Esophagus squamous epithelium (tissue), 5 donors: ENCODE data around the gene LDOC1. TPM values are rescaled to one million over a fixed set of nuclear protein-coding genes. Genes with fewer than 3 reads are reported as not detected.
"Not testable (repeated sequence)": the region's sequence is repeated elsewhere in the genome, so short reads cannot be mapped to it uniquely, and the experiment has no call there.

Experiments used
- DNase-seq: peaks from one replicate; lab custom pipeline; 2025; lab: John Stamatoyannopoulos, UW
- H3K27ac ChIP-seq, 4 donors: fragments of 200-600 bp; sonication (generic); one replicate each; pipeline ENCODE4 v1.5.1; 2016 to 2019; ENCODE audit warnings: mild to moderate bottlenecking in 1 of 4
- H3K27me3 ChIP-seq, 4 donors: fragments of 200-600 bp; sonication (generic); 1 replicate in 3 of 4; 2 replicates in 1 of 4; pipeline versions ENCODE4 v1.5.1 to v1.6.0; 2017 to 2021; ENCODE audit warnings: antibody characterized with exemption in 1 of 4
- H3K36me3 ChIP-seq, 3 donors: fragments of 200-600 bp; sonication (generic); one replicate each; pipeline ENCODE4 v1.5.1; 2016 to 2019
- H3K4me1 ChIP-seq, 3 donors: fragments of 200-600 bp; sonication (generic); one replicate each; pipeline ENCODE4 v1.5.1; 2017 to 2019
- H3K4me3 ChIP-seq, 4 donors: fragments of 200-600 bp; sonication (generic); 1 replicate in 3 of 4; 2 replicates in 1 of 4; pipeline ENCODE4 v1.5.1; 2016 to 2019; ENCODE audit warnings: mild to moderate bottlenecking in 2 of 4, moderate library complexity in 1 of 4
- H3K9me3 ChIP-seq, 3 donors: fragments of 200-600 bp; sonication (generic); one replicate each; pipeline ENCODE4 v1.5.1; 2016 to 2019
- POLR2A ChIP-seq, 4 donors: fragments of 450-650 bp; IDR thresholded peaks; one replicate each; pipeline ENCODE4 v1.6.1; 2017; ENCODE audit warnings: antibody characterized with exemption in 4 of 4, mild to moderate bottlenecking in 4 of 4, moderate library complexity in 3 of 4
- WGBS, 2 donors: methylation state at CpG; one replicate each; pipeline ENCODE4 v1.1.5; 2018; 5-methylcytosine and 5-hydroxymethylcytosine counted together
- intact Hi-C: fragments of 100-400 bp; cut with DNase I; formaldehyde crosslinking; loops from one replicate; pipeline ENCODE4 v1.15.0; 2022
- total RNA-seq, 4 donors: library from RNA; depleted of rRNA; stranded (reverse); fragments of >200 nt; gene quantifications; one replicate each; pipeline ENCODE4 v1.1.0, GENCODE V29; 2016
- TF ChIP-seq, protein P1 (sequence below), 6 experiments: fragments of 450-650 bp in 4 of 6; fragments of 200-600 bp in 2 of 6; sonication (generic) in 2 of 6; IDR thresholded peaks; one replicate each; pipeline ENCODE4 v1.5.1; 2016 to 2019; ENCODE audit warnings: antibody characterized with exemption in 6 of 6, mild to moderate bottlenecking in 4 of 6, moderate library complexity in 4 of 6
- donor health status: DM: yes; HTN: yes; CAD: no.

LDOC1 gene
- total RNA-seq, 4 donors from 2014 or later = 1.9 to 6.4 (median 3.4) TPM

GRCh38 chrX:141158084-141158483 lies 18.8 kb downstream of the LDOC1 start:
- no peak for TF ChIP-seq POLR2A (IDR thresholded peaks at IDR 0.05)
- TF ChIP-seq, protein P1, sequence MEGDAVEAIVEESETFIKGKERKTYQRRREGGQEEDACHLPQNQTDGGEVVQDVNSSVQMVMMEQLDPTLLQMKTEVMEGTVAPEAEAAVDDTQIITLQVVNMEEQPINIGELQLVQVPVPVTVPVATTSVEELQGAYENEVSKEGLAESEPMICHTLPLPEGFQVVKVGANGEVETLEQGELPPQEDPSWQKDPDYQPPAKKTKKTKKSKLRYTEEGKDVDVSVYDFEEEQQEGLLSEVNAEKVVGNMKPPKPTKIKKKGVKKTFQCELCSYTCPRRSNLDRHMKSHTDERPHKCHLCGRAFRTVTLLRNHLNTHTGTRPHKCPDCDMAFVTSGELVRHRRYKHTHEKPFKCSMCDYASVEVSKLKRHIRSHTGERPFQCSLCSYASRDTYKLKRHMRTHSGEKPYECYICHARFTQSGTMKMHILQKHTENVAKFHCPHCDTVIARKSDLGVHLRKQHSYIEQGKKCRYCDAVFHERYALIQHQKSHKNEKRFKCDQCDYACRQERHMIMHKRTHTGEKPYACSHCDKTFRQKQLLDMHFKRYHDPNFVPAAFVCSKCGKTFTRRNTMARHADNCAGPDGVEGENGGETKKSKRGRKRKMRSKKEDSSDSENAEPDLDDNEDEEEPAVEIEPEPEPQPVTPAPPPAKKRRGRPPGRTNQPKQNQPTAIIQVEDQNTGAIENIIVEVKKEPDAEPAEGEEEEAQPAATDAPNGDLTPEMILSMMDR (IDR thresholded peaks at IDR 0.05) = no peak
- Histone ChIP-seq H3K36me3 (no peaks in the 10 kb centered on the region), H3K27me3 (no peaks in the 10 kb centered on the region), H3K27ac (no peak overlapping the region), H3K4me3 (no peak overlapping the region), H3K9me3 (no peaks in the 10 kb centered on the region), H3K4me1 (no peaks in the 10 kb centered on the region)
- no peak for DNase-seq
- intact Hi-C loops = no loop called here
- 84 to 96% methylated on average over 3 of the region's 3 CpGs for whole genome bisulfite sequencing, 2 donors

DNA sequence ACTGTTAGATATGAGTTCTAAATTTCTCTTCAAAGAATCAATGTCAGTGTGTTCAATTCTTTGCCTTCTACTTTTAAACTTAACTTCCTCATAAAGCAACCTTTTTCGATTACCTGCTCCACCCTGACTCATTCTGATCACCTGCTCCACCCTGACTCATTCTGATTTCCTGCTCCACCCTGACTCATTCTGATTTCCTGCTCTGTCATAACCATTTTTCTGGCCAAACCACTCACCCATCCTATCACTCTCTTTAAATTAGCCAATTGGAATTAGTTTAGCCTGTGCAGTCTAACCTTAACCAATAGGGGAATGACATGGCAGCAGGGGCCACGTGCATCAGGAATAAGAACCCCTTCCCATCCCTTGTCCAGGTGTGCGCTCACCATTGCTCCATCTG lies 21.7 kb downstream of the LDOC1 start:
- intact Hi-C loops, H3K4me3 ChIP-seq, H3K27me3 ChIP-seq, H3K4me1 ChIP-seq, H3K27ac ChIP-seq, DNase-seq, H3K9me3 ChIP-seq, H3K36me3 ChIP-seq: not testable (repeated sequence)
- WGBS, 2 donors = 53 to 66% methylated on average over 3 of the region's 3 CpGs

- intact Hi-C loops = no loop called here
- no peak overlapping the region for H3K27ac ChIP-seq
- H3K27me3 ChIP-seq = no peaks in the 10 kb centered on the region
- H3K9me3 ChIP-seq = no peaks in the 10 kb centered on the region
- DNase-seq = no peak
- WGBS, 2 donors = 40 to 43% methylated on average over 3 of the region's 3 CpGs
- no peaks in the 10 kb centered on the region for H3K36me3 ChIP-seq
- H3K4me1 ChIP-seq = no peaks in the 10 kb centered on the region
- H3K4me3 ChIP-seq = no peak overlapping the region
- TF ChIP-seq, protein P1 (IDR thresholded peaks at IDR 0.05) = no peak
- TF ChIP-seq POLR2A (IDR thresholded peaks at IDR 0.05) = no peak
Observed at GRCh38 chrX:141142946-141143345, 34.0 kb downstream of the LDOC1 start.

GRCh38 chrX:141133272-141133671 lies 43.7 kb downstream of the LDOC1 start:
- H3K36me3 ChIP-seq = no peaks in the 10 kb centered on the region
- intact Hi-C loops = no loop called here
- no peak for TF ChIP-seq POLR2A (IDR thresholded peaks at IDR 0.05)
- TF ChIP-seq, protein P1 (IDR thresholded peaks at IDR 0.05) = no peak
- no peaks in the 10 kb centered on the region for H3K27me3 ChIP-seq
- H3K4me3 ChIP-seq = no peak overlapping the region
- DNase-seq = no peak
- WGBS, 2 donors = 41 to 61% methylated on average over 2 to 8 of the region's 8 CpGs
- peak overlapping the region in 2 of 4 donors; percentile 33 to 42 for H3K27ac ChIP-seq
- no peaks in the 10 kb centered on the region for H3K4me1 ChIP-seq
- no peaks in the 10 kb centered on the region for H3K9me3 ChIP-seq

DNA sequence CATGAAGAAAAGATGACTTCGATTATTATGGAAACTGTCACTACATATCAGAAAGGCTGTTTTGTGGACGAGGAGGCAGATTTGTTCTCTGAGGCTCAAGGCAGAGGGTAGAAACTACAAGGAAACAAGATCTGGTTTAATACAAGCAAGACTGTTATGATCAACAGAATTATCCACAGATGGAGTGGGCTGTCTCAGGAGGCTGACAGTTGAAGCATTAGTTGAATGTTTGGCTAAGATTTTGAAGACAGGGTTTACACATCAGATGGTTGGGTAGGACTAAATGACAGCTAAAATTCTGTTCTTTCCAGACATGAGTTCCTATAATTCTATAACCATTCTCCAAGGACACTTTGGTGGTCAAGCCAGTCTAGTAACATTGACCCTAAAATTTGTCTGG lies 49.8 kb downstream of the LDOC1 start:
- no peaks in the 10 kb centered on the region for H3K27me3 ChIP-seq
- no peak overlapping the region for H3K27ac ChIP-seq
- intact Hi-C loops = no loop called here
- no peak for DNase-seq
- H3K4me1 ChIP-seq = no peaks in the 10 kb centered on the region
- 59 to 78% methylated on average over 2 of the region's 2 CpGs for WGBS, 2 donors
- H3K4me3 ChIP-seq = no peak overlapping the region
- H3K9me3 ChIP-seq = no peaks in the 10 kb centered on the region
- TF ChIP-seq, protein P1 (IDR thresholded peaks at IDR 0.05) = no peak
- no peak for TF ChIP-seq POLR2A (IDR thresholded peaks at IDR 0.05)
- no peaks in the 10 kb centered on the region for H3K36me3 ChIP-seq

Other genes with a start within 250 kb of the LDOC1 start
- gene SPANXB1, start 174.5 kb downstream of the LDOC1 start, total RNA-seq = not detected
- not detected for gene SPANXC, start 65.4 kb upstream of the LDOC1 start, total RNA-seq